Endodermal cell (in vitro differentiated cells): ENCODE measurements around the gene IL22RA2. TPM values are rescaled to one million over a fixed set of nuclear protein-coding genes. Genes with fewer than 3 reads are reported as not detected.

Experiments used
- DNase-seq: peaks from one replicate; pipeline ENCODE4 v3.0.0-alpha.2; 2017
- H3K27ac ChIP-seq: 2 replicates; pipeline ENCODE4 v1.5.1; 2013; ENCODE audit warnings: mild to moderate bottlenecking, low read depth, low read length, moderate library complexity
- H3K27me3 ChIP-seq: 2 replicates; pipeline ENCODE4 v1.6.1; 2013; ENCODE audit warnings: mild to moderate bottlenecking, low read length, moderate library complexity; ENCODE audit not compliant: insufficient read depth, control insufficient read depth, poor library complexity, severe bottlenecking
- H3K36me3 ChIP-seq: 2 replicates; pipeline ENCODE4 v1.7.0; 2013; ENCODE audit warnings: mild to moderate bottlenecking, low read length, moderate library complexity; ENCODE audit not compliant: control insufficient read depth, insufficient read depth
- H3K4me1 ChIP-seq: one replicate; pipeline ENCODE4 v1.7.0; 2013; ENCODE audit warnings: low read length; ENCODE audit not compliant: control insufficient read depth, insufficient read depth
- H3K4me3 ChIP-seq: 2 replicates; pipeline ENCODE4 v1.5.1; 2013; ENCODE audit warnings: mild to moderate bottlenecking, low read length, moderate library complexity
- H3K9ac ChIP-seq: 2 replicates; pipeline ENCODE4 v1.6.1; 2013; ENCODE audit warnings: mild to moderate bottlenecking, low read length, moderate library complexity; ENCODE audit not compliant: poor library complexity, severe bottlenecking; ENCODE audit errors: extremely low read depth
- H3K9me3 ChIP-seq: 2 replicates; pipeline ENCODE4 v1.6.1; 2013; ENCODE audit warnings: mild to moderate bottlenecking, low read length, moderate library complexity; ENCODE audit not compliant: control insufficient read depth
- H3K27ac Mint-ChIP-seq: 2 replicates; pipeline ENCODE4 v1.8.0; 2020; ENCODE audit warnings: mixed read lengths
- H3K27me3 Mint-ChIP-seq: 2 replicates; pipeline ENCODE4 v1.8.0; 2021; ENCODE audit warnings: mild to moderate bottlenecking, mixed read lengths; ENCODE audit not compliant: insufficient read depth
- H3K36me3 Mint-ChIP-seq: 2 replicates; pipeline ENCODE4 v1.8.0; 2020; ENCODE audit warnings: low read depth, mixed read lengths
- H3K4me1 Mint-ChIP-seq: 2 replicates; pipeline ENCODE4 v1.8.0; 2020; ENCODE audit warnings: mixed read lengths
- H3K4me3 Mint-ChIP-seq: 2 replicates; pipeline ENCODE4 v1.8.0; 2020; ENCODE audit warnings: mild to moderate bottlenecking, moderate library complexity, mixed read lengths
- H3K9me3 Mint-ChIP-seq: 2 replicates; pipeline ENCODE4 v1.8.0; 2020; ENCODE audit warnings: mild to moderate bottlenecking, mixed read lengths
- WGBS, 2 experiments: methylation state at CpG; one replicate each; pipeline versions ENCODE4 v1.1.5 to v1.1.7; 2013; ENCODE audit warnings: missing lambda C conversion rate in 2 of 2, mixed read lengths in 1 of 2; ENCODE audit not compliant: insufficient coverage in 1 of 2, insufficient read length in 1 of 2; 5-methylcytosine and 5-hydroxymethylcytosine counted together
- total RNA-seq, 2 donors: library from RNA; stranded (reverse); fragmentation: NEBNext Ultra II Directional in 1 of 2; extraction: Animal tissue kit (Norgen Biotek cat#: 25700) in 1 of 2; gene quantifications; 2 replicates in 1 of 2; 3 replicates in 1 of 2; pipeline ENCODE4 v1.2.1, GENCODE V29; 2021
- TF ChIP-seq, protein P1 (sequence below): fragments of 200-600 bp; sonication (generic); conservative IDR thresholded peaks from 2 replicates; pipeline ENCODE4 v1.5.0; 2021; ENCODE audit warnings: antibody characterized with exemption, mild to moderate bottlenecking

Gene IL22RA2
- total RNA-seq, 2 donors from 2014 or later: not detected

DNA sequence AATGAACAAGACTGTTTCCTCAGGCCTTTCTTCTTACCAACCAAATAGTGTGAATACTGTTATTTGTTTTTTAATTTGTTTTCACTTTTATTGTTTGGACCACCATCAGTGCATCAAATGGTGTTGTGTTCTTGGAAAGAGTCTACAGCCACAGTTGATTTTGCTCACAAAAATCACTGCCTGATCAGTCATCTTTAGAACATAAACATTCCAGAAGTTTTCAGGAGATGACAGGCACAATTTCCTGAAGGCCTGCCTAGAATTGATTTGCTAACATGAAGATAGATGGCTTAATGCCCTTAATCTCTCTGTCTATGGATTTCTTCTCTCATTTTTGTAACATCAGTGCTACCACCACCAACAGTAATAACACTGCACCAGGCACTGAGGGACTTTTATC, 13.5 kb downstream of the IL22RA2 start:
- Histone ChIP-seq H3K9me3 (peaks cover 34% of the 10 kb centered on the region), H3K4me3 (no peak overlapping the region), H3K4me1 (no peaks in the 10 kb centered on the region), H3K9ac (no peak overlapping the region), H3K27me3 (no peaks in the 10 kb centered on the region), H3K27ac (no peak overlapping the region), H3K36me3 (no peaks in the 10 kb centered on the region)
- Mint-ChIP-seq H3K9me3 (peaks cover 68% of the 10 kb centered on the region), H3K4me3 (no peak overlapping the region), H3K27ac (no peak overlapping the region), H3K36me3 (peaks cover 5% of the 10 kb centered on the region), H3K4me1 (no peaks in the 10 kb centered on the region), H3K27me3 (no peaks in the 10 kb centered on the region)
- TF ChIP-seq, protein P1, sequence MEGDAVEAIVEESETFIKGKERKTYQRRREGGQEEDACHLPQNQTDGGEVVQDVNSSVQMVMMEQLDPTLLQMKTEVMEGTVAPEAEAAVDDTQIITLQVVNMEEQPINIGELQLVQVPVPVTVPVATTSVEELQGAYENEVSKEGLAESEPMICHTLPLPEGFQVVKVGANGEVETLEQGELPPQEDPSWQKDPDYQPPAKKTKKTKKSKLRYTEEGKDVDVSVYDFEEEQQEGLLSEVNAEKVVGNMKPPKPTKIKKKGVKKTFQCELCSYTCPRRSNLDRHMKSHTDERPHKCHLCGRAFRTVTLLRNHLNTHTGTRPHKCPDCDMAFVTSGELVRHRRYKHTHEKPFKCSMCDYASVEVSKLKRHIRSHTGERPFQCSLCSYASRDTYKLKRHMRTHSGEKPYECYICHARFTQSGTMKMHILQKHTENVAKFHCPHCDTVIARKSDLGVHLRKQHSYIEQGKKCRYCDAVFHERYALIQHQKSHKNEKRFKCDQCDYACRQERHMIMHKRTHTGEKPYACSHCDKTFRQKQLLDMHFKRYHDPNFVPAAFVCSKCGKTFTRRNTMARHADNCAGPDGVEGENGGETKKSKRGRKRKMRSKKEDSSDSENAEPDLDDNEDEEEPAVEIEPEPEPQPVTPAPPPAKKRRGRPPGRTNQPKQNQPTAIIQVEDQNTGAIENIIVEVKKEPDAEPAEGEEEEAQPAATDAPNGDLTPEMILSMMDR: no peak
- DNase-seq: no peak

- 95 to 96% methylated on average over 3 to 4 of the region's 4 CpGs for WGBS, 2 experiments
- H3K36me3 Mint-ChIP-seq: no peaks in the 10 kb centered on the region
Measured at GRCh38 chr6:137157601-137158000, 15.8 kb downstream of the IL22RA2 start.

GRCh38 chr6:137156650-137157049, 16.8 kb downstream of the IL22RA2 start:
- WGBS, 2 experiments: 96% methylated on average over 1 of the region's 1 CpG; no CpG with 5 or more reads in 1 of the 2 experiments
- Histone ChIP-seq H3K27me3 (no peaks in the 10 kb centered on the region), H3K9me3 (peaks cover 4% of the 10 kb centered on the region), H3K27ac (no peak overlapping the region), H3K4me1 (no peaks in the 10 kb centered on the region), H3K36me3 (no peaks in the 10 kb centered on the region), H3K4me3 (no peak overlapping the region), H3K9ac (no peak overlapping the region)
- Mint-ChIP-seq H3K4me1 (no peaks in the 10 kb centered on the region), H3K9me3 (peaks cover 42% of the 10 kb centered on the region), H3K4me3 (no peak overlapping the region), H3K27me3 (no peaks in the 10 kb centered on the region), H3K27ac (no peak overlapping the region), H3K36me3 (no peaks in the 10 kb centered on the region)
- DNase-seq: no peak
- TF ChIP-seq, protein P1: no peak

More at GRCh38 chr6:137157601-137158000, 15.8 kb downstream of the IL22RA2 start:
- Histone ChIP-seq H3K36me3 (no peaks in the 10 kb centered on the region), H3K4me1 (no peaks in the 10 kb centered on the region), H3K4me3 (no peak overlapping the region), H3K27me3 (no peaks in the 10 kb centered on the region), H3K9ac (no peak overlapping the region), H3K27ac (no peak overlapping the region), H3K9me3 (peaks cover 12% of the 10 kb centered on the region)
- peaks cover 47% of the 10 kb centered on the region for H3K9me3 Mint-ChIP-seq
- H3K27ac Mint-ChIP-seq: no peak overlapping the region
- no peaks in the 10 kb centered on the region for H3K4me1 Mint-ChIP-seq
- TF ChIP-seq, protein P1: no peak
- H3K4me3 Mint-ChIP-seq: no peak overlapping the region
- no peaks in the 10 kb centered on the region for H3K27me3 Mint-ChIP-seq
- DNase-seq: no peak
